ENCODE results near the gene GYPC. TPM values are rescaled to one million over a fixed set of nuclear protein-coding genes. Genes with fewer than 3 reads are reported as not detected.

The GYPC gene
- total RNA-seq, 2 experiments from 2014 or later, result 150 to 155 TPM

DNA sequence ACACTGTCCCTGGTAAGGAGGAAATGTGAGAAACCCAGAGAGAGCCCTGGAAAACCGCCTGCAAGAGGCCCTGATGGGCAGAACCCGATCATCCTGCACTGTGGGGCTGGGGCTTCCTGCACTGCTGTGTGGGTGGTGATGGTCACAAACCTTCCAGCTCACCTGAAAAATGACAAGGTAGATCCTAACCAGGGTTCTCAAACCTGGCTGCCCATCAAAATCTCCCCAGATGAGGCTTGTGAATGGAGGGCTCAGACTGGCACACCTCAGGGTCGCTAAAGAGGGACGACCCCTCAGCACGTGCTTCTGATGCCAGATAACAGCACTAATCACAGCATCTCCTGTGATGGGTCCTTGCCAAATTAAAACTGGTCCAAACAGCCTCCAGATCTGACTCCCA lies 74.7 kb downstream of the GYPC start:
- no peaks in the 10 kb centered on the region for H3K27me3 Mint-ChIP-seq (ENCODE audit: low read depth)
- H3K4me3 Mint-ChIP-seq, result no peak overlapping the region
- intact Hi-C loops (cut with micrococcal nuclease), result no loop called here
- CTCF ChIA-PET, result no interaction called here
- DNase-seq, result no peak
- no peaks in the 10 kb centered on the region for H3K4me1 Mint-ChIP-seq (ENCODE audit: low read depth)
- peaks cover 2% of the 10 kb centered on the region for H3K9me3 Mint-ChIP-seq
- no peaks in the 10 kb centered on the region for H3K36me3 Mint-ChIP-seq (ENCODE audit: low read depth)
- H3K27ac Mint-ChIP-seq, result no peak overlapping the region

- H3K27ac Mint-ChIP-seq, result no peak overlapping the region
- no peaks in the 10 kb centered on the region for H3K36me3 Mint-ChIP-seq (ENCODE audit: low read depth)
- intact Hi-C loops (cut with micrococcal nuclease), result no loop called here
- CTCF ChIA-PET, result no interaction called here
- no peaks in the 10 kb centered on the region for H3K9me3 Mint-ChIP-seq
- DNase-seq, result no peak
- no peak overlapping the region for H3K4me3 Mint-ChIP-seq
- H3K4me1 Mint-ChIP-seq (ENCODE audit: low read depth), result no peaks in the 10 kb centered on the region
- H3K27me3 Mint-ChIP-seq (ENCODE audit: low read depth), result no peaks in the 10 kb centered on the region
Measured at GRCh38 chr2:126731353-126731752, 75.4 kb downstream of the GYPC start.

DNA sequence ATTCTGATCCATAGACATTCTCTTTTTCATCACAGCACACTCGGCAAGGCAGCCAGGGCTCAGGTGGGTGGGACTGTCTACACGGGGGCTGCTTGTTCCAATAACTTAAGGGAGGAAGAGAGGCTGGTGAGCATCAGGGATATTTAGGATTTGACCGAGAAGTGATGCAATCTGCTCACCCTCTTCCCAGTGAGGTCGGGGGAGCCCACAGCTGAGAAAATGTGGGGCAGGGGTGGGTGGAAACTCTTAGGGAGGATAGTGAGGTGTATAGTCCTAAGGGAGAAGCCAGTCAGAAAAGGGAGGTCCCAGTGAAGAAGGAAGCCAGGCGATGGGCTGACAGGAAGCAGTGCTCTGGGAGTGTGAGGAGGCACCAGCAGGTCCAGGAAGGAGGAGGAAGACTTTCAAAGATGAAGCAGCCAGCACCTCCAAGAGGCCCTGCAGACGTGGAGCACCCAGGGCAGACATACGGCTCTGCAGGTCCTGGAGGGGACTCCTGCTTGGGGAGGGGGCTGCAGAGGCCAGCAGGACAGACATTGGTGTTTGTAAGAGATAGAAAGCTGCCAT lies 76.8 kb downstream of the GYPC start:
- no peaks in the 10 kb centered on the region for H3K9me3 Mint-ChIP-seq
- no peak for DNase-seq
- H3K4me1 Mint-ChIP-seq (ENCODE audit: low read depth), result no peaks in the 10 kb centered on the region
- H3K36me3 Mint-ChIP-seq (ENCODE audit: low read depth), result no peaks in the 10 kb centered on the region
- CTCF ChIA-PET, result no interaction called here
- no peak overlapping the region for H3K27ac Mint-ChIP-seq
- no peaks in the 10 kb centered on the region for H3K27me3 Mint-ChIP-seq (ENCODE audit: low read depth)
- H3K4me3 Mint-ChIP-seq, result no peak overlapping the region
- intact Hi-C loops (cut with micrococcal nuclease), result no loop called here

GRCh38 chr2:126733795-126734194 lies 77.8 kb downstream of the GYPC start:
- no peaks in the 10 kb centered on the region for H3K36me3 Mint-ChIP-seq (ENCODE audit: low read depth)
- H3K4me3 Mint-ChIP-seq, result no peak overlapping the region
- no peaks in the 10 kb centered on the region for H3K9me3 Mint-ChIP-seq
- intact Hi-C loops (cut with micrococcal nuclease), result no loop called here
- DNase-seq, result no peak
- no peaks in the 10 kb centered on the region for H3K4me1 Mint-ChIP-seq (ENCODE audit: low read depth)
- CTCF ChIA-PET, result no interaction called here
- H3K27me3 Mint-ChIP-seq (ENCODE audit: low read depth), result no peaks in the 10 kb centered on the region
- no peak overlapping the region for H3K27ac Mint-ChIP-seq

GRCh38 chr2:126736133-126736874 lies 80.3 kb downstream of the GYPC start:
- CTCF ChIA-PET, result no interaction called here
- H3K27ac Mint-ChIP-seq, result no peak overlapping the region

GRCh38 chr2:126739141-126739540 lies 83.2 kb downstream of the GYPC start:
- Mint-ChIP-seq H3K36me3 (ENCODE audit: low read depth) (no peaks in the 10 kb centered on the region), H3K4me3 (no peak overlapping the region), H3K4me1 (ENCODE audit: low read depth) (no peaks in the 10 kb centered on the region), H3K27ac (no peak overlapping the region), H3K9me3 (no peaks in the 10 kb centered on the region), H3K27me3 (ENCODE audit: low read depth) (no peaks in the 10 kb centered on the region)
- CTCF ChIA-PET, result no interaction called here
- DNase-seq, result no peak
- intact Hi-C loops (cut with micrococcal nuclease), result no loop called here

More at GRCh38 chr2:126736133-126736874, 80.3 kb downstream of the GYPC start:
- H3K9me3 Mint-ChIP-seq, result no peaks in the 10 kb centered on the region
- H3K36me3 Mint-ChIP-seq (ENCODE audit: low read depth), result no peaks in the 10 kb centered on the region
- no peaks in the 10 kb centered on the region for H3K4me1 Mint-ChIP-seq (ENCODE audit: low read depth)
- no peak overlapping the region for H3K4me3 Mint-ChIP-seq
- H3K27me3 Mint-ChIP-seq (ENCODE audit: low read depth), result no peaks in the 10 kb centered on the region
- intact Hi-C loops (cut with micrococcal nuclease), result no loop called here
- DNase-seq, result no peak

- Mint-ChIP-seq H3K4me1 (ENCODE audit: low read depth) (no peaks in the 10 kb centered on the region), H3K27ac (no peak overlapping the region), H3K27me3 (ENCODE audit: low read depth) (no peaks in the 10 kb centered on the region), H3K9me3 (no peaks in the 10 kb centered on the region), H3K4me3 (no peak overlapping the region), H3K36me3 (ENCODE audit: low read depth) (no peaks in the 10 kb centered on the region)
- no peak for DNase-seq
- CTCF ChIA-PET, result interaction anchor here (0.6 kb wide), 2 partner anchors 39 to 53 kb away, joined by 3 to 5 read pairs; no protein-coding TSS in a partner anchor
- intact Hi-C loops (cut with micrococcal nuclease), result no loop called here
Measured at GRCh38 chr2:126744640-126745039, 88.7 kb downstream of the GYPC start.

Other genes with a start within 250 kb of the GYPC start
- gene TEX51, start 242.7 kb downstream of the GYPC start, total RNA-seq, result not detected

Data from activated naive CD4-positive, alpha-beta T cell treated with anti-CD3 and anti-CD28 coated beads for 36 hours (primary cell).